Measurements from ENCODE around the gene OSBPL6. TPM values are rescaled to one million over a fixed set of nuclear protein-coding genes. Genes with fewer than 3 reads are reported as not detected.

OSBPL6 gene
- total RNA-seq, 2 donors from 2014 or later, result 0.95 to 4.6 TPM

GRCh38 chr2:178383718-178384117 lies 189.4 kb downstream of the OSBPL6 start:
- no peaks in the 10 kb centered on the region for H3K9me3 ChIP-seq

DNA sequence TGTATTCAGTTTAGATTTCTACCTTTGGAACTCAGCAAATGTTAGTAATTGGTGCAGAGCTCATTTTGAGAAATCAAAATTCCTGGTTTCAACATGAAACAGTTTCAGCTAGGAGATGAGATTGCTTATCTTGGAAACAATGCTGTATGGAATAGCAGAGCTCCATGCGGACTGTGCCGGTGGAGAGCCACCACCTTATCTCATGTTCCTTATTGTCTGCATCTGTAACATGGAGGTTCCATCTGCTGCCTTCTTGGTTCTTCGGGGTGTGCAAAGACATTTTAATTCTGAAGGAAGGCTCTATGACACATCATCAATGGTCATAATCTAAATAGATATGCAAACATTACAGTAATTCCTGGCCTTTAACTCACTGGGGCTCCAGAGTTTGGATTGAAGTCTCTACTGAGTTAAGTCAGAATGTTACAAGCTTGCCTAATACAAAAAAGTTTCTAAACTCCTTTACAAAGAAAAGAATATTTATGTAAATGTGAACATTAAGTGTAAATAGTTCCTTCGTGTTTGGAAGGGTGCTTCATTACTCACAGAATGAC lies 191.4 kb downstream of the OSBPL6 start:
- ATAC-seq (ENCODE audit: insufficient number of reproducible peaks, low FRiP score, low read depth) (no peak), DNase-seq (ENCODE audit: low spot score) (no peak)
- no peak overlapping the region for H3K27ac ChIP-seq
- TF ChIP-seq, protein P1, sequence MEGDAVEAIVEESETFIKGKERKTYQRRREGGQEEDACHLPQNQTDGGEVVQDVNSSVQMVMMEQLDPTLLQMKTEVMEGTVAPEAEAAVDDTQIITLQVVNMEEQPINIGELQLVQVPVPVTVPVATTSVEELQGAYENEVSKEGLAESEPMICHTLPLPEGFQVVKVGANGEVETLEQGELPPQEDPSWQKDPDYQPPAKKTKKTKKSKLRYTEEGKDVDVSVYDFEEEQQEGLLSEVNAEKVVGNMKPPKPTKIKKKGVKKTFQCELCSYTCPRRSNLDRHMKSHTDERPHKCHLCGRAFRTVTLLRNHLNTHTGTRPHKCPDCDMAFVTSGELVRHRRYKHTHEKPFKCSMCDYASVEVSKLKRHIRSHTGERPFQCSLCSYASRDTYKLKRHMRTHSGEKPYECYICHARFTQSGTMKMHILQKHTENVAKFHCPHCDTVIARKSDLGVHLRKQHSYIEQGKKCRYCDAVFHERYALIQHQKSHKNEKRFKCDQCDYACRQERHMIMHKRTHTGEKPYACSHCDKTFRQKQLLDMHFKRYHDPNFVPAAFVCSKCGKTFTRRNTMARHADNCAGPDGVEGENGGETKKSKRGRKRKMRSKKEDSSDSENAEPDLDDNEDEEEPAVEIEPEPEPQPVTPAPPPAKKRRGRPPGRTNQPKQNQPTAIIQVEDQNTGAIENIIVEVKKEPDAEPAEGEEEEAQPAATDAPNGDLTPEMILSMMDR (IDR thresholded peaks at IDR 0.05), result no peak
- H3K4me1 ChIP-seq (ENCODE audit: control insufficient read depth in 1 of 2, low read depth in 2 of 2), result no peaks in the 10 kb centered on the region
- no peaks in the 10 kb centered on the region for H3K9me3 ChIP-seq
- H3K4me3 ChIP-seq, result no peak overlapping the region
- no peaks in the 10 kb centered on the region for H3K36me3 ChIP-seq
- H3K27me3 ChIP-seq (replicated peaks; ENCODE audit: insufficient read depth), result no peaks in the 10 kb centered on the region

More at GRCh38 chr2:178383718-178384117, 189.4 kb downstream of the OSBPL6 start:
- no peak for DNase-seq (ENCODE audit: low spot score)
- Histone ChIP-seq H3K4me1 (ENCODE audit: control insufficient read depth in 1 of 2, low read depth in 2 of 2) (no peaks in the 10 kb centered on the region), H3K27me3 (replicated peaks; ENCODE audit: insufficient read depth) (no peaks in the 10 kb centered on the region), H3K36me3 (no peaks in the 10 kb centered on the region), H3K27ac (no peak overlapping the region), H3K4me3 (no peak overlapping the region)
- TF ChIP-seq, protein P1 (IDR thresholded peaks at IDR 0.05), result no peak
- ATAC-seq (ENCODE audit: insufficient number of reproducible peaks, low FRiP score, low read depth), result no peak

DNA sequence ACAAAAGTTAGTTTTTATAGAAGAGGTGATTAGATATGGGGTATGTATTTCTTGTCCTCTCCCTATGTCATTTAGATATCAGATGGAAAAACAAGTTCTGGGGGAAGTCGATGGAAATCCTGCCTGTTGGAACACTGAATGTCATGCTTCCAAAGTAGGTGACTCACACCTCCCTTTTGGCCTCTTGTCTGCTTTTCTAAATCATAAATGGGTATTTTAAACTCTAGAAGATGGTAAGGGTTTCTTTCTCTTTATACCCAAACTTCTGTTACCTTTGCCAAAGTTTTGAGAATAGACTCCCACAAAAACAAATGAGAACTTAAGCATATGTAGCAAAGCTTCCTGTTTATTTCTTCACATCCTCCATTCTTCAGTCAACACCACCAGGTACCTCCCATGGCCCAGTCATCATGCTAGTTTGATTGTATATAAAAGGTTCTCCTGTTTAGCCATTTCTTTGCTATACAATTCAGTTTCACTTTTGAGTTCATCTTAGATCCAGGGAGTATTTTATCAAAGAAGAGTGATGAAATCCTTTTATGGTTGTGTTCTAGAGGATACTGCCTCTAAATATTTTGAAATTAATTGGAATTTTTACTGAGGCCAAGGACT lies 192.8 kb downstream of the OSBPL6 start:
- H3K27me3 ChIP-seq (replicated peaks; ENCODE audit: insufficient read depth), result no peaks in the 10 kb centered on the region
- no peak overlapping the region for H3K27ac ChIP-seq
- ATAC-seq (ENCODE audit: insufficient number of reproducible peaks, low FRiP score, low read depth), result no peak
- DNase-seq (ENCODE audit: low spot score), result no peak
- H3K4me3 ChIP-seq, result no peak overlapping the region
- TF ChIP-seq, protein P1 (IDR thresholded peaks at IDR 0.05), result no peak
- no peaks in the 10 kb centered on the region for H3K36me3 ChIP-seq
- H3K9me3 ChIP-seq, result no peaks in the 10 kb centered on the region
- no peaks in the 10 kb centered on the region for H3K4me1 ChIP-seq (ENCODE audit: control insufficient read depth in 1 of 2, low read depth in 2 of 2)

- no peak overlapping the region for H3K27ac ChIP-seq
- TF ChIP-seq, protein P1 (IDR thresholded peaks at IDR 0.05), result no peak
These were observed 194.0 kb downstream of the OSBPL6 start for GRCh38 chr2:178388287-178388686.

DNA sequence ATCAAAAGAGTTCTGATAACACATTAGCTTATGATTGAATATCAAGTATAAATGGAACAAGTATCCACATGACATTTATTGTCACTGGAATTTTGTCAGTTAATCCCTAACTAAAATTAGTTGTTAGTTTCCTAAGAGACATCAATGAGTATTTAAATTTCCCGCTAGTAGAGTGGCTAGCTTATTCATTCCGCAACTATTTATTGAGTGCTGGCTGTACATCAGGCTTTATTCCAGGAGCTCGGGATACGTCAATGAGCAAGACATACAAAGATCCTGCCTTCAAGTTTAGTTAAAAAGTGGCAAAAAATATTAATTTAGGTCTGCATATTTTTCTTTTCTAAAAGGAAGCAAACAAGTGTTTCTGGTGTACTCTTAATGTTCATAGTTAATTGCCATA lies 197.4 kb downstream of the OSBPL6 start:
- no peaks in the 10 kb centered on the region for H3K36me3 ChIP-seq
- no peak overlapping the region for H3K27ac ChIP-seq
- TF ChIP-seq, protein P1 (IDR thresholded peaks at IDR 0.05), result no peak
- no peaks in the 10 kb centered on the region for H3K4me1 ChIP-seq (ENCODE audit: control insufficient read depth in 1 of 2, low read depth in 2 of 2)
- H3K9me3 ChIP-seq, result no peaks in the 10 kb centered on the region
- DNase-seq (ENCODE audit: low spot score) (no peak), ATAC-seq (ENCODE audit: insufficient number of reproducible peaks, low FRiP score, low read depth) (no peak)
- H3K4me3 ChIP-seq, result no peak overlapping the region
- no peaks in the 10 kb centered on the region for H3K27me3 ChIP-seq (replicated peaks; ENCODE audit: insufficient read depth)

More at GRCh38 chr2:178388287-178388686, 194.0 kb downstream of the OSBPL6 start:
- no peak for ATAC-seq (ENCODE audit: insufficient number of reproducible peaks, low FRiP score, low read depth)
- H3K4me1 ChIP-seq (ENCODE audit: control insufficient read depth in 1 of 2, low read depth in 2 of 2), result no peaks in the 10 kb centered on the region
- no peak overlapping the region for H3K4me3 ChIP-seq
- H3K9me3 ChIP-seq, result no peaks in the 10 kb centered on the region
- H3K27me3 ChIP-seq (replicated peaks; ENCODE audit: insufficient read depth), result no peaks in the 10 kb centered on the region
- H3K36me3 ChIP-seq, result no peaks in the 10 kb centered on the region
- no peak for DNase-seq (ENCODE audit: low spot score)

Data from thoracic aorta (tissue), 2 donors.